ENCODE measurements around the gene CTNNA2.

GRCh38 chr2:80007777-80008503 is 495.1 kb downstream of the CTNNA2 start:
- no peak for TF ChIP-seq POLR2AphosphoS5 (IDR thresholded peaks at IDR 0.05; ENCODE audit: low read depth, low read length)
- TF ChIP-seq REST (IDR thresholded peaks at IDR 0.05; ENCODE audit: insufficient read depth in 1 of 2, low read depth in 2 of 2, low read length in 2 of 2) = no peak
- no peak for TF ChIP-seq FOXP2 (optimal IDR thresholded peaks at IDR 0.05; ENCODE audit: borderline replicate concordance, extremely low read depth, extremely low read length, insufficient read depth)
